ENCODE data around the gene USP48.

USP48 gene

DNA sequence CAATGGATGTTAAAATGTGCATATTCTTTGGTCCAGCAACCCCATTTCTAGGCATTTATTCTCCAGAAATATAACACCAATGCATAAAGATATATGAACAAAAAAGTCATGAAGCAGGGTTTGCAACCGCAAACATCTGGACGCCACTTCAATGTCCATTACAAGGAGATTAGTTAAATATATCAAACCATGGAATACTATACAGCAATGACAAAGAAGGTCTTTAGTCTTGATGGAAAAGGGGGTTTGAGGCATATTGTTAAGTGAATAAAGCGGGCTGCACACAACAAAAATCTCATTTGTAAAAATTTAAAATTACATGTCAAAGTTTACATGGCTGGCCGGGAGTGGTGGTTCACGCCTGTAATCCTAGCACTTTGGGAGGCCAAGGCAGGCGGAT is 145.4 kb downstream of the USP48 start:
- no peak for DNase-seq
- intact Hi-C loops (cut with DNase I; ENCODE audit: low total_unique reads), result no loop called here
- H3K27ac ChIP-seq, result no peak overlapping the region
- H3K27me3 ChIP-seq, result peaks cover 0 to 66% of the 10 kb centered on the region in 2 donors
- TF ChIP-seq, protein P1, sequence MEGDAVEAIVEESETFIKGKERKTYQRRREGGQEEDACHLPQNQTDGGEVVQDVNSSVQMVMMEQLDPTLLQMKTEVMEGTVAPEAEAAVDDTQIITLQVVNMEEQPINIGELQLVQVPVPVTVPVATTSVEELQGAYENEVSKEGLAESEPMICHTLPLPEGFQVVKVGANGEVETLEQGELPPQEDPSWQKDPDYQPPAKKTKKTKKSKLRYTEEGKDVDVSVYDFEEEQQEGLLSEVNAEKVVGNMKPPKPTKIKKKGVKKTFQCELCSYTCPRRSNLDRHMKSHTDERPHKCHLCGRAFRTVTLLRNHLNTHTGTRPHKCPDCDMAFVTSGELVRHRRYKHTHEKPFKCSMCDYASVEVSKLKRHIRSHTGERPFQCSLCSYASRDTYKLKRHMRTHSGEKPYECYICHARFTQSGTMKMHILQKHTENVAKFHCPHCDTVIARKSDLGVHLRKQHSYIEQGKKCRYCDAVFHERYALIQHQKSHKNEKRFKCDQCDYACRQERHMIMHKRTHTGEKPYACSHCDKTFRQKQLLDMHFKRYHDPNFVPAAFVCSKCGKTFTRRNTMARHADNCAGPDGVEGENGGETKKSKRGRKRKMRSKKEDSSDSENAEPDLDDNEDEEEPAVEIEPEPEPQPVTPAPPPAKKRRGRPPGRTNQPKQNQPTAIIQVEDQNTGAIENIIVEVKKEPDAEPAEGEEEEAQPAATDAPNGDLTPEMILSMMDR (IDR thresholded peaks at IDR 0.05), result no peak
- H3K36me3 ChIP-seq, result no peaks in the 10 kb centered on the region
- no peak overlapping the region for H3K4me3 ChIP-seq
- peaks cover 0 to 8% (median 0%) of the 10 kb centered on the region in 4 donors for H3K4me1 ChIP-seq
- H3K9me3 ChIP-seq, result no peaks in the 10 kb centered on the region

DNA sequence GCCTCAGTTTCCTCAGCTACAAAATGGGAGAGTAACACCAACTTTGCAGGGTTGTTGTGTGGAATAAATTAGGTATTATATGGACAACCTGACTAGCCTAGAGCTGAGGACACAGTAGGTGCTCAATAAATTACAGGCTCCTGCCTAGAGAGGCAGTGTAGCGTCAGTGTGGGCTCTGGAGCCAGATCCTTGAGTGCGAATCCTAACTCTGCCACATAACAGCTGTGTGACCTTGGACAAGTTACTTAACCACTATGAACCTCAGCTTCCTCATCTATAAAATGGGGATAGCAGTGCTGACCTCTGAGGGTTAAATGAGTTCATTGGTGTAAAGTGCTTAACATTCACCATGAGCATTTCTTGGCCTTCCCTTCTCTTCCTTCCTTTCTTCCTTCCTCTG is 146.9 kb downstream of the USP48 start:
- TF ChIP-seq, protein P1 (IDR thresholded peaks at IDR 0.05), result no peak
- Histone ChIP-seq H3K27ac (no peak overlapping the region), H3K9me3 (no peaks in the 10 kb centered on the region), H3K36me3 (no peaks in the 10 kb centered on the region), H3K27me3 (peaks cover 0 to 65% of the 10 kb centered on the region in 2 donors), H3K4me3 (no peak overlapping the region), H3K4me1 (peaks cover 0 to 8% (median 0%) of the 10 kb centered on the region in 4 donors)
- intact Hi-C loops (cut with DNase I; ENCODE audit: low total_unique reads), result no loop called here
- no peak for DNase-seq

DNA sequence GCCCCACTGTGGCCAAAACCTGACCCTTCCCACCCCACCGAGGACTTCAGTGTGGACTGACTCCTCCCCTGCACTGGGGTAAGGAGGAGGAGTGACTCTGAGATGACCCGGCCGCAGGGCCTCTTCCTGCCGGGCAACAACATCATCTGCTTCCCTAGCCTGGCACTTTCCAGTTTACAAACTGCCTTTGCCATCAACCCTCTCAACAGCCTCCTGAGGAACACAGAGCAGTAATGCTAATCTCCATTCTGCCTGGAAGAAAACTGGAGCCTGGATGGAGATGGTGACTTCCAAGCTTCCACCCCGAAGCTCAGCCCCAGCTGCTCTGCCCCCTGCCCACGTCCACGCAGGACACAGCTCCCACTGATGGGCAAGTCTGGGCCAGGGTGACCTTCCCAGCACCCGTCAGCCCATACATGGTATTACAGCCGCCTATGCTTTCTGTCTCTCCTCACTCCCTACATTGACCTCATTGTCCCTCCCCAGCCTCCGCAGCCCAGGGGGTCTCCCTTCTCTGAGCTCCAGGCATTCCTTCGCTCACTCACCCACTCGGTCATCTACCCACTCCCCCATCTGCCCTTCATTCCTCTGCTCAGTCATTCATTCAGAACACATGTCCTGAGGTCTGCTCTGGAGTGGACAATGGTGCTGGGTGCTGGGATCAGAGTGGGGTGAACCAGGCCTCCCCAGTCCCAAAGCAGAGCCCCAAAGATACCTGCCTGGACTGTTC is 148.0 kb downstream of the USP48 start:
- Histone ChIP-seq H3K4me1 (peaks cover 0 to 8% (median 0%) of the 10 kb centered on the region in 4 donors), H3K4me3 (no peak overlapping the region), H3K36me3 (no peaks in the 10 kb centered on the region), H3K9me3 (no peaks in the 10 kb centered on the region), H3K27ac (no peak overlapping the region), H3K27me3 (peaks cover 0 to 66% of the 10 kb centered on the region in 2 donors)
- no peak for DNase-seq
- intact Hi-C loops (cut with DNase I; ENCODE audit: low total_unique reads), result no loop called here
- TF ChIP-seq, protein P1 (IDR thresholded peaks at IDR 0.05), result no peak

DNA sequence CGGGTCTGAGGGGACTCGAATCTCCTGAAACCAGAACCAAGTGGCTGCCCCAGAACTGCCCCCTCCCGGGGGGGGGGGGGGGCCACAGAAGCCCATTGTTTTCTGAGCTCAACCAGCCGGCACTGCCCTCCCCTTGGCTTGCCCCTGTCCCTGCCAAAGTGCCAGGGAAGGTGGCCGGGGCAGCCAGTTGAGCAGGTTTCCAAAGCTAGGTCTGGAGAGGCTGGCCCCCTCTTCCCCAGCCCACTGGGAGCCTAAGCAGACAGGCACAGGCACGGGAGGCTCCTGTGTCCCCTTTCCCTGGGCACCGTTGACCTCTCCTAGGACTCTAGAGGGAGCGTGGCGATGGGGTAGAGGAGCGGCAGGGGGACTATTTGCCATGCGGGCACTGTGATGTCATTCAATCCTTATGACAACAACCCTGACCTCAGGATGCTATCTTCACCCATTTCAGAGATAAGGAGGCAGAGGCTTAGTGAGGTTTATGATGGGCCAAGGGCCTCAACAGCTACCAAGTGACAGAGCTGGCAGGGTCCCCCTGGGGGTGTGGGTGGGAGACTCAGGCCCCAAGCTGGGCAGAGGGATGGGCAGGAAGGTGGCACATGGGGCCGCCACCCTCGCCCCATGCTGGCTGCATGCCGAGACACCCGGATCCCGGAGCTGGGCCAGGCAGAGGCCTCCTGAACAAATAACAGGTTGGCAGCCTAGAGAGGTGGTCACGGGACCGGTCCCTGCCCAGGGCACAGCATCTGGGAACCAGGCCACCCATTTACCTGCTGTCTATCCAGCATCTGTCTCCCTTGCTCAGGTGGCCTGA is 148.8 kb downstream of the USP48 start:
- Histone ChIP-seq H3K36me3 (no peaks in the 10 kb centered on the region), H3K4me3 (no peak overlapping the region), H3K27ac (no peak overlapping the region), H3K4me1 (peaks cover 0 to 4% (median 0%) of the 10 kb centered on the region in 4 donors), H3K27me3 (peaks cover 0 to 65% of the 10 kb centered on the region in 2 donors), H3K9me3 (no peaks in the 10 kb centered on the region)
- TF ChIP-seq, protein P1 (IDR thresholded peaks at IDR 0.05), result no peak
- no peak for DNase-seq
- intact Hi-C loops (cut with DNase I; ENCODE audit: low total_unique reads), result no loop called here

DNA sequence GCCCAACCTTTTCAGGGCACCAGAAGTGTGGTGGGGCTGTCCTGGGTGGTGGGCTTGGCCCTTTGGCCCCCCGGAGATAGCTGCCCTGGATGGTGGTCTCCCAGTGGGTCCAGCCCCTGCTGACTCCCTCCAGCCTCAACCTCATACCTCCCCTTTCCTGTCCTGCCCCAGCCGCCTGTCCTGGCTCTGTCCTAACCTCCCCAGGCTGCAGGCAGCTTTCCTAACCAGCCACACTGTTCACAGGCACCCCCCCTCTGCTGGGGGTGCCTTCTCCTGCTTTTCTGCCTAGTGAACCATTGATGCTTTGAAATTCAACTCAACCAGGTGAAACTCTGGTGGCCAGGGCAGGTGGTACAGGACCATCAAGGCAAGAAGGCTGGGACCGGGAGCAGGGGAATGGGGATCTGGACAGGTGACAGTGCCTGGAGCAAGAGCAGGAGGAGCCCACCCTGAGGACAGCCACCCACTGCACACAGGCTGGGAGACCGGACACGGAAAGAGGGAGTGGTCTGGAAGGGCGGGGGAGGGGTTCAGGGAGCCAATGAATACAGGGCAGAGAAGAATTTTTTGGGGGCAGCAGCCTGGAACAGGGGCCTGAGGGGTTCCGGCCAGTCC is 149.7 kb downstream of the USP48 start:
- no peaks in the 10 kb centered on the region for H3K4me1 ChIP-seq
- H3K27ac ChIP-seq, result no peak overlapping the region
- no peak overlapping the region for H3K4me3 ChIP-seq
- H3K9me3 ChIP-seq, result no peaks in the 10 kb centered on the region
- intact Hi-C loops (cut with DNase I; ENCODE audit: low total_unique reads), result no loop called here
- no peak for DNase-seq
- peaks cover 0 to 70% of the 10 kb centered on the region in 2 donors for H3K27me3 ChIP-seq
- H3K36me3 ChIP-seq, result no peaks in the 10 kb centered on the region
- TF ChIP-seq, protein P1 (IDR thresholded peaks at IDR 0.05), result no peak
